Activated CD4-positive, alpha-beta T cell treated with anti-CD3 and anti-CD28 coated beads for 36 hours (primary cell): ENCODE measurements around the gene PDE8B. TPM values are rescaled to one million over a fixed set of nuclear protein-coding genes. Genes with fewer than 3 reads are reported as not detected.
"Not testable (repeated sequence)": the region's sequence is repeated elsewhere in the genome, so short reads cannot be mapped to it uniquely, and the experiment has no call there.

Experiments
- ATAC-seq: fragments of 200-7000 bp; cut with Tn5 transposase; one replicate; pipeline ENCODE4 v1.10.0; 2021; ENCODE audit warnings: mild to moderate bottlenecking, moderate library complexity
- CTCF ChIA-PET: fragments of 350-600 bp; sonication (Branson Sonifier 250); formaldehyde crosslinking; loops from one replicate; lab custom pipeline; 2021; ENCODE audit warnings: antibody characterized with exemption; lab: Charles Lee
- POLR2A ChIA-PET: fragments of 350-600 bp; sonication (Branson Sonifier 250); formaldehyde crosslinking; loops from one replicate; lab custom pipeline; 2021; ENCODE audit warnings: antibody characterized with exemption, inconsistent platforms; lab: Charles Lee
- DNase-seq: peaks from one replicate; pipeline ENCODE4 v3.0.0-alpha.2; 2020
- H3K27ac Mint-ChIP-seq: one replicate; pipeline ENCODE4 v1.8.0; 2021; ENCODE audit warnings: mixed read lengths
- H3K27me3 Mint-ChIP-seq: one replicate; pipeline ENCODE4 v1.8.0; 2021; ENCODE audit warnings: mixed read lengths
- H3K36me3 Mint-ChIP-seq: one replicate; pipeline ENCODE4 v1.8.0; 2021; ENCODE audit warnings: low read depth, mixed read lengths
- H3K4me1 Mint-ChIP-seq: one replicate; pipeline ENCODE4 v1.8.0; 2021; ENCODE audit warnings: mixed read lengths
- H3K4me3 Mint-ChIP-seq: one replicate; pipeline ENCODE4 v1.8.0; 2021; ENCODE audit warnings: mild to moderate bottlenecking, moderate library complexity, mixed read lengths
- H3K9me3 Mint-ChIP-seq: one replicate; pipeline ENCODE4 v1.8.0; 2021; ENCODE audit warnings: low read depth, mixed read lengths
- intact Hi-C, 2 experiments: fragments of 100-400 bp; cut with DNase I in 1 of 2; cut with micrococcal nuclease in 1 of 2; formaldehyde crosslinking; loops; one replicate each; pipeline versions ENCODE4 v1.14.2 to v1.15.1; 2022 to 2024; cut with DNase I, micrococcal nuclease
- total RNA-seq, 2 experiments: library from RNA; stranded (reverse); gene quantifications; one replicate each; pipeline ENCODE4 v1.2.3, GENCODE V29; 2021

The PDE8B gene
- total RNA-seq, 2 experiments from 2014 or later: not detected

- ChIA-PET CTCF (no interaction called here), POLR2A (no interaction called here)
- ATAC-seq (no peak), DNase-seq (no peak)
- Mint-ChIP-seq H3K36me3 (peaks cover 31% of the 10 kb centered on the region), H3K4me3 (no peak overlapping the region), H3K4me1 (no peaks in the 10 kb centered on the region), H3K9me3 (no peaks in the 10 kb centered on the region), H3K27me3 (no peaks in the 10 kb centered on the region), H3K27ac (no peak overlapping the region)
- intact Hi-C loops: no loop called here
These were observed 241.9 kb downstream of the PDE8B start for GRCh38 chr5:77452351-77452750.

GRCh38 chr5:77454123-77454522, 243.6 kb downstream of the PDE8B start:
- DNase-seq: no peak
- Mint-ChIP-seq H3K9me3 (no peaks in the 10 kb centered on the region), H3K4me3 (no peak overlapping the region), H3K27ac (no peak overlapping the region), H3K27me3 (no peaks in the 10 kb centered on the region), H3K36me3 (peaks cover 19% of the 10 kb centered on the region), H3K4me1 (no peaks in the 10 kb centered on the region)
- intact Hi-C loops: no loop called here
- POLR2A ChIA-PET: no interaction called here
- no peak for ATAC-seq
- CTCF ChIA-PET: interaction anchor here (1.2 kb wide), 1 partner anchor 31 kb away, joined by 3 read pairs; no protein-coding TSS in a partner anchor

GRCh38 chr5:77461287-77461686, 250.8 kb downstream of the PDE8B start:
- intact Hi-C loops: no loop called here
- POLR2A ChIA-PET: no interaction called here
- peaks cover 6% of the 10 kb centered on the region for H3K36me3 Mint-ChIP-seq
- H3K9me3 Mint-ChIP-seq: no peaks in the 10 kb centered on the region
- peaks cover 2% of the 10 kb centered on the region for H3K4me1 Mint-ChIP-seq
- CTCF ChIA-PET: interaction anchor here (0.6 kb wide), 1 partner anchor 111 kb away, joined by 3 read pairs; no protein-coding TSS in a partner anchor
- H3K27ac Mint-ChIP-seq: no peak overlapping the region
- ATAC-seq: no peak
- DNase-seq: no peak
- H3K4me3 Mint-ChIP-seq: no peak overlapping the region
- H3K27me3 Mint-ChIP-seq: no peaks in the 10 kb centered on the region

- Mint-ChIP-seq H3K4me1 (peaks cover 2% of the 10 kb centered on the region), H3K27ac (no peak overlapping the region), H3K9me3 (peaks cover 2% of the 10 kb centered on the region), H3K4me3 (no peak overlapping the region), H3K27me3 (no peaks in the 10 kb centered on the region), H3K36me3 (peaks cover 9% of the 10 kb centered on the region)
- intact Hi-C loops: no loop called here
- DNase-seq (no peak), ATAC-seq (no peak)
- CTCF ChIA-PET: interaction anchor here (1.5 kb wide), 1 partner anchor 21 kb away, joined by 4 read pairs; no protein-coding TSS in a partner anchor
- POLR2A ChIA-PET: no interaction called here
These were observed 253.4 kb downstream of the PDE8B start for GRCh38 chr5:77463905-77464304.

GRCh38 chr5:77468875-77469274, 258.4 kb downstream of the PDE8B start:
- H3K4me1 Mint-ChIP-seq, DNase-seq, POLR2A ChIA-PET, intact Hi-C loops, H3K4me3 Mint-ChIP-seq, H3K27ac Mint-ChIP-seq, ATAC-seq, H3K27me3 Mint-ChIP-seq, CTCF ChIA-PET: not testable (repeated sequence)
- H3K36me3 Mint-ChIP-seq: peaks cover 30% of the 10 kb centered on the region
- peaks cover 13% of the 10 kb centered on the region for H3K9me3 Mint-ChIP-seq

- intact Hi-C loops, H3K27me3 Mint-ChIP-seq, H3K4me3 Mint-ChIP-seq, DNase-seq, CTCF ChIA-PET, H3K4me1 Mint-ChIP-seq, POLR2A ChIA-PET, ATAC-seq, H3K27ac Mint-ChIP-seq: not testable (repeated sequence)
- peaks cover 28% of the 10 kb centered on the region for H3K36me3 Mint-ChIP-seq
- H3K9me3 Mint-ChIP-seq: peaks cover 11% of the 10 kb centered on the region
These were observed 264.6 kb downstream of the PDE8B start for GRCh38 chr5:77475041-77475440.

Other genes starting within 250 kb of the PDE8B start
- gene AGGF1, start 180.3 kb upstream of the PDE8B start, total RNA-seq: 10 to 100 TPM; 25.5 to 33.2 TPM
- 1 to 10 TPM; 2.2 to 2.9 TPM for gene ZBED3, start 123.4 kb upstream of the PDE8B start, total RNA-seq